Fibroblast of lung (primary cell): Measurements from ENCODE around the gene CHAF1B.

ENCODE experiments used
- EZH2 ChIP-seq: IDR thresholded peaks from 2 replicates; pipeline ENCODE4 v1.5.1; 2012; ENCODE audit warnings: low read length, control low read depth, mild to moderate bottlenecking; ENCODE audit errors: missing control alignments
- TF ChIP-seq, protein P1 (sequence below), 2 donors: IDR thresholded peaks in 1 of 2; conservative IDR thresholded peaks in 1 of 2; 1 replicate in 1 of 2; 2 replicates in 1 of 2; pipeline ENCODE4 v1.5.1; 2011 to 2012; ENCODE audit warnings: low read length in 2 of 2, control low read depth in 1 of 2, inconsistent platforms in 1 of 2, low read depth in 1 of 2, mild to moderate bottlenecking in 1 of 2

GRCh38 chr21:36381841-36382589, 3.2 kb upstream of the CHAF1B start:
- TF ChIP-seq EZH2, result no peak
- TF ChIP-seq, protein P1, sequence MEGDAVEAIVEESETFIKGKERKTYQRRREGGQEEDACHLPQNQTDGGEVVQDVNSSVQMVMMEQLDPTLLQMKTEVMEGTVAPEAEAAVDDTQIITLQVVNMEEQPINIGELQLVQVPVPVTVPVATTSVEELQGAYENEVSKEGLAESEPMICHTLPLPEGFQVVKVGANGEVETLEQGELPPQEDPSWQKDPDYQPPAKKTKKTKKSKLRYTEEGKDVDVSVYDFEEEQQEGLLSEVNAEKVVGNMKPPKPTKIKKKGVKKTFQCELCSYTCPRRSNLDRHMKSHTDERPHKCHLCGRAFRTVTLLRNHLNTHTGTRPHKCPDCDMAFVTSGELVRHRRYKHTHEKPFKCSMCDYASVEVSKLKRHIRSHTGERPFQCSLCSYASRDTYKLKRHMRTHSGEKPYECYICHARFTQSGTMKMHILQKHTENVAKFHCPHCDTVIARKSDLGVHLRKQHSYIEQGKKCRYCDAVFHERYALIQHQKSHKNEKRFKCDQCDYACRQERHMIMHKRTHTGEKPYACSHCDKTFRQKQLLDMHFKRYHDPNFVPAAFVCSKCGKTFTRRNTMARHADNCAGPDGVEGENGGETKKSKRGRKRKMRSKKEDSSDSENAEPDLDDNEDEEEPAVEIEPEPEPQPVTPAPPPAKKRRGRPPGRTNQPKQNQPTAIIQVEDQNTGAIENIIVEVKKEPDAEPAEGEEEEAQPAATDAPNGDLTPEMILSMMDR (conservative IDR thresholded peaks at IDR 0.05 in 1 of 2, IDR thresholded peaks at IDR 0.05 in 1 of 2; ENCODE audit: low read depth in 1 of 2, low read length in 2 of 2), result no peak
